Mesenchymal stem cell (in vitro differentiated cells and primary cell): ENCODE data around the gene AP1S1.
A peak's percentile ranks its signal among the peaks of the same experiment; 100 is the strongest.
"Not testable (repeated sequence)": the region's sequence is repeated elsewhere in the genome, so short reads cannot be mapped to it uniquely, and the experiment has no call there.

Experiments
- DNase-seq: peaks from one replicate; pipeline ENCODE4 v3.0.0-alpha.2; 2013
- H2AFZ ChIP-seq: one replicate; pipeline ENCODE4 v1.6.1; 2013; ENCODE audit warnings: low read depth, mild to moderate bottlenecking, control low read depth, inconsistent platforms, low read length, moderate library complexity
- H2AK5ac ChIP-seq: 2 replicates; pipeline ENCODE4 v1.6.1; 2013; ENCODE audit warnings: low read length, moderate library complexity, mild to moderate bottlenecking, inconsistent platforms; ENCODE audit not compliant: severe bottlenecking
- H2BK120ac ChIP-seq: one replicate; pipeline ENCODE4 v1.6.1; 2013; ENCODE audit warnings: low read depth, mild to moderate bottlenecking, inconsistent platforms, low read length, moderate library complexity
- H2BK12ac ChIP-seq, 2 experiments: one replicate each; pipeline ENCODE4 v1.6.1; 2013; ENCODE audit warnings: inconsistent platforms in 2 of 2, low read length in 2 of 2, mild to moderate bottlenecking in 2 of 2, moderate library complexity in 2 of 2, control low read depth in 1 of 2
- H2BK15ac ChIP-seq: one replicate; pipeline ENCODE4 v1.6.1; 2013; ENCODE audit warnings: mild to moderate bottlenecking, low read depth, inconsistent platforms; ENCODE audit not compliant: poor library complexity, severe bottlenecking
- H2BK5ac ChIP-seq: 2 replicates; pipeline ENCODE4 v1.6.1; 2013; ENCODE audit warnings: low read depth, mild to moderate bottlenecking, low read length, control low read depth, inconsistent platforms; ENCODE audit not compliant: poor library complexity, severe bottlenecking
- H3K14ac ChIP-seq, 2 experiments: one replicate each; pipeline ENCODE4 v1.6.1; 2013; ENCODE audit warnings: inconsistent platforms in 2 of 2, low read length in 2 of 2, control low read depth in 1 of 2, mild to moderate bottlenecking in 1 of 2, moderate library complexity in 1 of 2
- H3K18ac ChIP-seq, 2 experiments: one replicate each; pipeline ENCODE4 v1.6.1; 2013; ENCODE audit warnings: inconsistent platforms in 2 of 2, low read length in 2 of 2, control low read depth in 1 of 2, low read depth in 1 of 2, mild to moderate bottlenecking in 1 of 2
- H3K23ac ChIP-seq, 2 experiments: one replicate each; pipeline ENCODE4 v1.6.1; 2013; ENCODE audit warnings: inconsistent platforms in 2 of 2, low read length in 2 of 2, mild to moderate bottlenecking in 2 of 2, moderate library complexity in 2 of 2, control low read depth in 1 of 2
- H3K27ac ChIP-seq: 2 replicates; pipeline ENCODE4 v1.5.1; 2013; ENCODE audit warnings: mild to moderate bottlenecking, moderate library complexity, low read length, control low read depth, inconsistent platforms; ENCODE audit not compliant: poor library complexity, severe bottlenecking
- H3K27me3 ChIP-seq, 2 experiments: 2 replicates each; pipeline versions ENCODE4 v1.6.1 to v1.7.0; 2013; ENCODE audit warnings: low read length in 2 of 2, mild to moderate bottlenecking in 2 of 2, moderate library complexity in 2 of 2, control low read depth in 1 of 2, inconsistent platforms in 1 of 2; ENCODE audit not compliant: control insufficient read depth in 1 of 2, insufficient read depth in 1 of 2
- H3K36me3 ChIP-seq, 2 experiments: 2 replicates each; pipeline versions ENCODE4 v1.6.1 to v1.7.0; 2013; ENCODE audit warnings: low read length in 2 of 2, control low read depth in 1 of 2, inconsistent platforms in 1 of 2, low read depth in 1 of 2, mild to moderate bottlenecking in 1 of 2; ENCODE audit not compliant: insufficient read depth in 2 of 2, control insufficient read depth in 1 of 2
- H3K4ac ChIP-seq, 2 experiments: one replicate each; pipeline ENCODE4 v1.6.1; 2013; ENCODE audit warnings: inconsistent platforms in 2 of 2, low read length in 2 of 2, mild to moderate bottlenecking in 2 of 2, moderate library complexity in 2 of 2, control low read depth in 1 of 2, low read depth in 1 of 2
- H3K4me1 ChIP-seq: 2 replicates; pipeline ENCODE4 v1.6.1; 2013; ENCODE audit warnings: low read depth, low read length, control low read depth; ENCODE audit not compliant: control insufficient read depth, insufficient read depth
- H3K4me2 ChIP-seq: 2 replicates; pipeline ENCODE4 v1.6.1; 2013; ENCODE audit warnings: low read length, mild to moderate bottlenecking, inconsistent platforms; ENCODE audit not compliant: poor library complexity, severe bottlenecking
- H3K4me3 ChIP-seq, 2 experiments: 2 replicates each; pipeline versions ENCODE4 v1.5.1 to v1.7.0; 2013; ENCODE audit warnings: low read length in 2 of 2, mild to moderate bottlenecking in 2 of 2, control low read depth in 1 of 2, low read depth in 1 of 2; ENCODE audit not compliant: insufficient read depth in 1 of 2
- H3K79me1 ChIP-seq: replicated peaks from 2 replicates; pipeline ENCODE4 v1.6.1; 2013; ENCODE audit warnings: mild to moderate bottlenecking, control low read depth, low read length, inconsistent platforms; ENCODE audit not compliant: poor library complexity, severe bottlenecking
- H3K9ac ChIP-seq: 2 replicates; pipeline ENCODE4 v1.7.0; 2013; ENCODE audit warnings: mild to moderate bottlenecking, low read length, moderate library complexity
- H3K9me3 ChIP-seq: 2 replicates; pipeline ENCODE4 v1.7.0; 2013; ENCODE audit warnings: mild to moderate bottlenecking, low read length; ENCODE audit not compliant: control insufficient read depth
- H4K8ac ChIP-seq: one replicate; pipeline ENCODE4 v1.6.1; 2013; ENCODE audit warnings: inconsistent platforms, mild to moderate bottlenecking, low read length, moderate library complexity
- H4K91ac ChIP-seq: one replicate; pipeline ENCODE4 v1.6.1; 2013; ENCODE audit warnings: mild to moderate bottlenecking, low read length, inconsistent platforms
- WGBS: methylation state at CpG from one replicate; pipeline ENCODE4 v1.1.7; 2013; ENCODE audit warnings: mixed read lengths; 5-methylcytosine and 5-hydroxymethylcytosine counted together

AP1S1 gene

GRCh38 chr7:101201695-101202602 is 47.7 kb downstream of the AP1S1 start:
- Histone ChIP-seq H2BK120ac (no peak overlapping the region), H2BK12ac (peak overlapping the region in 1 of 2 experiments; percentile 50), H2BK15ac (no peak overlapping the region), H4K8ac (no peak overlapping the region), H3K18ac (no peak overlapping the region), H2BK5ac (no peak overlapping the region), H3K27ac (no peak overlapping the region), H3K23ac (peak overlapping the region in 1 of 2 experiments; percentile 60), H3K79me1 (no peaks in the 10 kb centered on the region), H3K27me3 (peaks cover 41 to 52% of the 10 kb centered on the region in 2 experiments), H3K9me3 (no peaks in the 10 kb centered on the region), H4K91ac (no peak overlapping the region), H3K9ac (no peak overlapping the region), H2AK5ac (no peak overlapping the region), H3K4me1 (peaks cover 21% of the 10 kb centered on the region), H3K4ac (no peak overlapping the region), H3K14ac (peak overlapping the region in 1 of 2 experiments; percentile 31), H3K4me3 (peak overlapping the region in 1 of 2 experiments; percentile 59), H2AFZ (no peak overlapping the region), H3K36me3 (peaks cover 12% of the 10 kb centered on the region in 2 experiments), H3K4me2 (peak overlapping the region; percentile 36)
- 18% methylated on average over 72 of the region's 75 CpGs for WGBS
- DNase-seq = no peak

GRCh38 chr7:101202603-101202918 is 48.3 kb downstream of the AP1S1 start:
- Histone ChIP-seq H3K14ac (no peak overlapping the region), H2BK120ac (no peak overlapping the region), H3K9ac (no peak overlapping the region), H3K4me3 (no peak overlapping the region), H2BK15ac (no peak overlapping the region), H4K91ac (no peak overlapping the region), H3K23ac (no peak overlapping the region), H3K18ac (no peak overlapping the region), H3K79me1 (no peaks in the 10 kb centered on the region), H2BK5ac (no peak overlapping the region), H4K8ac (no peak overlapping the region), H3K4me1 (peaks cover 22% of the 10 kb centered on the region), H3K4ac (no peak overlapping the region), H3K27ac (no peak overlapping the region), H3K36me3 (peaks cover 17 to 18% of the 10 kb centered on the region in 2 experiments), H2AK5ac (no peak overlapping the region), H3K9me3 (no peaks in the 10 kb centered on the region), H2BK12ac (no peak overlapping the region), H3K27me3 (peaks cover 41 to 52% of the 10 kb centered on the region in 2 experiments), H3K4me2 (no peak overlapping the region), H2AFZ (no peak overlapping the region)
- 84% methylated on average over 5 of the region's 5 CpGs for WGBS
- no peak for DNase-seq

- not testable (repeated sequence) for H3K4ac ChIP-seq, H3K9me3 ChIP-seq, H3K4me2 ChIP-seq, H2BK120ac ChIP-seq, H3K23ac ChIP-seq, H2BK15ac ChIP-seq, H2BK5ac ChIP-seq, DNase-seq, H2BK12ac ChIP-seq, H3K79me1 ChIP-seq, H3K18ac ChIP-seq, H2AK5ac ChIP-seq, H3K27ac ChIP-seq, H3K9ac ChIP-seq, H4K91ac ChIP-seq, H3K14ac ChIP-seq, H3K4me3 ChIP-seq, H2AFZ ChIP-seq, H4K8ac ChIP-seq
- Histone ChIP-seq H3K4me1 (peaks cover 26% of the 10 kb centered on the region), H3K36me3 (peaks cover 29 to 30% of the 10 kb centered on the region in 2 experiments), H3K27me3 (peaks cover 41 to 43% of the 10 kb centered on the region in 2 experiments)
- WGBS = 84% methylated on average over 22 of the region's 22 CpGs
Measured at GRCh38 chr7:101203740-101204738, 49.8 kb downstream of the AP1S1 start.
